ENCODE data around the gene AMOTL2. TPM values are rescaled to one million over a fixed set of nuclear protein-coding genes. Genes with fewer than 3 reads are reported as not detected.

AMOTL2 gene
- total RNA-seq, 2 donors from 2014 or later = not detected

GRCh38 chr3:134347551-134347950 is 26.7 kb downstream of the AMOTL2 start:
- Mint-ChIP-seq H3K27ac (no peak overlapping the region), H3K36me3 (peaks cover 6% of the 10 kb centered on the region), H3K9me3 (peaks cover 7% of the 10 kb centered on the region), H3K4me3 (no peak overlapping the region), H3K4me1 (ENCODE audit: low read depth in 2 of 2) (no peaks in the 10 kb centered on the region), H3K27me3 (peaks cover 0 to 9% of the 10 kb centered on the region in 2 donors)
- no peak for ATAC-seq
- no peak for DNase-seq (ENCODE audit: low spot score)

GRCh38 chr3:134346744-134347143 is 27.5 kb downstream of the AMOTL2 start:
- no peaks in the 10 kb centered on the region for H3K4me1 Mint-ChIP-seq (ENCODE audit: low read depth in 2 of 2)
- ATAC-seq = no peak

GRCh38 chr3:134345202-134345601 is 29.0 kb downstream of the AMOTL2 start:
- no peak overlapping the region for H3K27ac Mint-ChIP-seq
- no peaks in the 10 kb centered on the region for H3K4me1 Mint-ChIP-seq (ENCODE audit: low read depth in 2 of 2)
- peaks cover 7% of the 10 kb centered on the region for H3K9me3 Mint-ChIP-seq
- H3K36me3 Mint-ChIP-seq = peaks cover 6% of the 10 kb centered on the region
- ATAC-seq = no peak
- H3K27me3 Mint-ChIP-seq = peaks cover 4 to 13% of the 10 kb centered on the region in 2 donors
- DNase-seq (ENCODE audit: low spot score) = no peak
- no peak overlapping the region for H3K4me3 Mint-ChIP-seq

More at GRCh38 chr3:134346744-134347143, 27.5 kb downstream of the AMOTL2 start:
- no peak for DNase-seq (ENCODE audit: low spot score)
- H3K9me3 Mint-ChIP-seq = peaks cover 7% of the 10 kb centered on the region
- H3K4me3 Mint-ChIP-seq = no peak overlapping the region
- peaks cover 0 to 9% of the 10 kb centered on the region in 2 donors for H3K27me3 Mint-ChIP-seq
- H3K36me3 Mint-ChIP-seq = peaks cover 6% of the 10 kb centered on the region
- H3K27ac Mint-ChIP-seq = no peak overlapping the region

- Mint-ChIP-seq H3K4me3 (no peak overlapping the region), H3K27me3 (peaks cover 9 to 15% of the 10 kb centered on the region in 2 donors), H3K9me3 (peaks cover 7% of the 10 kb centered on the region), H3K36me3 (peaks cover 6% of the 10 kb centered on the region), H3K4me1 (ENCODE audit: low read depth in 2 of 2) (no peaks in the 10 kb centered on the region), H3K27ac (no peak overlapping the region)
- DNase-seq (ENCODE audit: low spot score) (no peak), ATAC-seq (no peak)
Observed at GRCh38 chr3:134344560-134344959, 29.7 kb downstream of the AMOTL2 start.

- no peak for DNase-seq (ENCODE audit: low spot score)
- no peak overlapping the region for H3K27ac Mint-ChIP-seq
- peaks cover 7% of the 10 kb centered on the region for H3K9me3 Mint-ChIP-seq
- no peak for ATAC-seq
- H3K4me1 Mint-ChIP-seq (ENCODE audit: low read depth in 2 of 2) = no peaks in the 10 kb centered on the region
- H3K4me3 Mint-ChIP-seq = no peak overlapping the region
- H3K36me3 Mint-ChIP-seq = peaks cover 6% of the 10 kb centered on the region
- peaks cover 9 to 12% of the 10 kb centered on the region in 2 donors for H3K27me3 Mint-ChIP-seq
Observed at GRCh38 chr3:134342259-134342658, 32.0 kb downstream of the AMOTL2 start.

- no peaks in the 10 kb centered on the region for H3K4me1 Mint-ChIP-seq (ENCODE audit: low read depth in 2 of 2)
- peaks cover 2% of the 10 kb centered on the region for H3K9me3 Mint-ChIP-seq
- H3K27me3 Mint-ChIP-seq = peaks cover 9 to 12% of the 10 kb centered on the region in 2 donors
- no peak overlapping the region for H3K27ac Mint-ChIP-seq
- H3K36me3 Mint-ChIP-seq = peaks cover under 1% of the 10 kb centered on the region
- DNase-seq (ENCODE audit: low spot score) (no peak), ATAC-seq (no peak)
- no peak overlapping the region for H3K4me3 Mint-ChIP-seq
Observed at GRCh38 chr3:134341389-134341788, 32.9 kb downstream of the AMOTL2 start.

GRCh38 chr3:134340982-134341365 is 33.3 kb downstream of the AMOTL2 start:
- Mint-ChIP-seq H3K27ac (no peak overlapping the region), H3K27me3 (peaks cover 9 to 12% of the 10 kb centered on the region in 2 donors), H3K36me3 (no peaks in the 10 kb centered on the region), H3K4me1 (ENCODE audit: low read depth in 2 of 2) (no peaks in the 10 kb centered on the region), H3K4me3 (no peak overlapping the region), H3K9me3 (no peaks in the 10 kb centered on the region)
- no peak for DNase-seq (ENCODE audit: low spot score)
- no peak for ATAC-seq

GRCh38 chr3:134340362-134340981 is 33.8 kb downstream of the AMOTL2 start:
- no peak overlapping the region for H3K4me3 Mint-ChIP-seq
- no peaks in the 10 kb centered on the region for H3K36me3 Mint-ChIP-seq

GRCh38 chr3:134339913-134340312 is 34.3 kb downstream of the AMOTL2 start:
- DNase-seq (ENCODE audit: low spot score) (no peak), ATAC-seq (peak in 1 of 2 donors; percentile 13)
- Mint-ChIP-seq H3K27ac (no peak overlapping the region), H3K9me3 (no peaks in the 10 kb centered on the region), H3K36me3 (no peaks in the 10 kb centered on the region), H3K4me1 (ENCODE audit: low read depth in 2 of 2) (no peaks in the 10 kb centered on the region), H3K4me3 (no peak overlapping the region), H3K27me3 (peaks cover 7 to 9% of the 10 kb centered on the region in 2 donors)

More at GRCh38 chr3:134340362-134340981, 33.8 kb downstream of the AMOTL2 start:
- Mint-ChIP-seq H3K27me3 (peaks cover 9 to 12% of the 10 kb centered on the region in 2 donors), H3K9me3 (no peaks in the 10 kb centered on the region), H3K27ac (no peak overlapping the region), H3K4me1 (ENCODE audit: low read depth in 2 of 2) (no peaks in the 10 kb centered on the region)
- ATAC-seq (no peak), DNase-seq (ENCODE audit: low spot score) (no peak)

- no peaks in the 10 kb centered on the region for H3K4me1 Mint-ChIP-seq (ENCODE audit: low read depth in 2 of 2)
- ATAC-seq = no peak
- H3K27ac Mint-ChIP-seq = no peak overlapping the region
- no peaks in the 10 kb centered on the region for H3K9me3 Mint-ChIP-seq
- no peak for DNase-seq (ENCODE audit: low spot score)
- H3K27me3 Mint-ChIP-seq = peaks cover 7 to 9% of the 10 kb centered on the region in 2 donors
- H3K4me3 Mint-ChIP-seq = no peak overlapping the region
- H3K36me3 Mint-ChIP-seq = no peaks in the 10 kb centered on the region
Observed at GRCh38 chr3:134339331-134339730, 34.9 kb downstream of the AMOTL2 start.

GRCh38 chr3:134338516-134339261 is 35.6 kb downstream of the AMOTL2 start:
- no peak for ATAC-seq
- Mint-ChIP-seq H3K36me3 (no peaks in the 10 kb centered on the region), H3K4me3 (no peak overlapping the region), H3K9me3 (no peaks in the 10 kb centered on the region), H3K27me3 (peaks cover 7 to 9% of the 10 kb centered on the region in 2 donors), H3K4me1 (ENCODE audit: low read depth in 2 of 2) (no peaks in the 10 kb centered on the region), H3K27ac (no peak overlapping the region)
- DNase-seq (ENCODE audit: low spot score) = no peak

GRCh38 chr3:134338201-134338512 is 36.1 kb downstream of the AMOTL2 start:
- no peak overlapping the region for H3K4me3 Mint-ChIP-seq

GRCh38 chr3:134337511-134338200 is 36.6 kb downstream of the AMOTL2 start:
- Mint-ChIP-seq H3K36me3 (no peaks in the 10 kb centered on the region), H3K4me3 (no peak overlapping the region), H3K27ac (no peak overlapping the region), H3K4me1 (ENCODE audit: low read depth in 2 of 2) (no peaks in the 10 kb centered on the region), H3K9me3 (no peaks in the 10 kb centered on the region), H3K27me3 (peaks cover 7 to 9% of the 10 kb centered on the region in 2 donors)
- no peak for ATAC-seq
- no peak for DNase-seq (ENCODE audit: low spot score)

More at GRCh38 chr3:134338201-134338512, 36.1 kb downstream of the AMOTL2 start:
- Mint-ChIP-seq H3K27ac (no peak overlapping the region), H3K27me3 (peaks cover 7 to 9% of the 10 kb centered on the region in 2 donors), H3K4me1 (ENCODE audit: low read depth in 2 of 2) (no peaks in the 10 kb centered on the region), H3K36me3 (no peaks in the 10 kb centered on the region), H3K9me3 (no peaks in the 10 kb centered on the region)
- no peak for ATAC-seq
- no peak for DNase-seq (ENCODE audit: low spot score)

GRCh38 chr3:134337071-134337482 is 37.2 kb downstream of the AMOTL2 start:
- ATAC-seq (peak in 1 of 2 donors; percentile 9), DNase-seq (ENCODE audit: low spot score) (no peak)
- Mint-ChIP-seq H3K27me3 (peaks cover 7 to 9% of the 10 kb centered on the region in 2 donors), H3K36me3 (no peaks in the 10 kb centered on the region), H3K4me3 (no peak overlapping the region), H3K4me1 (ENCODE audit: low read depth in 2 of 2) (no peaks in the 10 kb centered on the region), H3K9me3 (no peaks in the 10 kb centered on the region), H3K27ac (no peak overlapping the region)

Measured in natural killer cell treated with Interleukin-12 subunit alpha and Interleukin-12 subunit beta and Interleukin-15 and Interleukin-18, amount 100 ng/mL, for 72 hours (primary cell).